Measurements from ENCODE around the gene IL22RA2.

GRCh38 chr6:137216106-137216505 is 42.7 kb upstream of the IL22RA2 start:
- TF ChIP-seq CTCF (IDR thresholded peaks at IDR 0.05) (no peak), POLR2A (IDR thresholded peaks at IDR 0.05) (no peak)
